ENCODE measurements around the gene ACSS1.

Gene ACSS1

DNA sequence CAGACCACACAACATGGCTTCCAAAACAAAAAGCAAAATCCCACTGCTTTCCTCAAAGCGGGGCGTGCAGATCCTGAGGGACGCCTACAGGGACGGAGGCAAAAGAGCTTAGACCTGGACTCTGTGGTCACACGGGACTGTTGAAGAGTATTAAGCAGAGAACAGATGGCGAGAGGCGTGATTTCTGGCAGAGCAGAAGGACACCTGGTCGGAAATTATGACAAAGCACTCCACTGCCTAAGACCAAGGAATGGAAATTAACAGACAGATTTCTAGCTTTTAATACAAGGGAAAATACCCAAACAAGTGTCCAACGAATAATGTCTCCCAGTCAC, 93.5 kb downstream of the ACSS1 start:
- no peak for TF ChIP-seq GABPA (IDR thresholded peaks at IDR 0.05; ENCODE audit: low read depth)
- TF ChIP-seq, protein P1, sequence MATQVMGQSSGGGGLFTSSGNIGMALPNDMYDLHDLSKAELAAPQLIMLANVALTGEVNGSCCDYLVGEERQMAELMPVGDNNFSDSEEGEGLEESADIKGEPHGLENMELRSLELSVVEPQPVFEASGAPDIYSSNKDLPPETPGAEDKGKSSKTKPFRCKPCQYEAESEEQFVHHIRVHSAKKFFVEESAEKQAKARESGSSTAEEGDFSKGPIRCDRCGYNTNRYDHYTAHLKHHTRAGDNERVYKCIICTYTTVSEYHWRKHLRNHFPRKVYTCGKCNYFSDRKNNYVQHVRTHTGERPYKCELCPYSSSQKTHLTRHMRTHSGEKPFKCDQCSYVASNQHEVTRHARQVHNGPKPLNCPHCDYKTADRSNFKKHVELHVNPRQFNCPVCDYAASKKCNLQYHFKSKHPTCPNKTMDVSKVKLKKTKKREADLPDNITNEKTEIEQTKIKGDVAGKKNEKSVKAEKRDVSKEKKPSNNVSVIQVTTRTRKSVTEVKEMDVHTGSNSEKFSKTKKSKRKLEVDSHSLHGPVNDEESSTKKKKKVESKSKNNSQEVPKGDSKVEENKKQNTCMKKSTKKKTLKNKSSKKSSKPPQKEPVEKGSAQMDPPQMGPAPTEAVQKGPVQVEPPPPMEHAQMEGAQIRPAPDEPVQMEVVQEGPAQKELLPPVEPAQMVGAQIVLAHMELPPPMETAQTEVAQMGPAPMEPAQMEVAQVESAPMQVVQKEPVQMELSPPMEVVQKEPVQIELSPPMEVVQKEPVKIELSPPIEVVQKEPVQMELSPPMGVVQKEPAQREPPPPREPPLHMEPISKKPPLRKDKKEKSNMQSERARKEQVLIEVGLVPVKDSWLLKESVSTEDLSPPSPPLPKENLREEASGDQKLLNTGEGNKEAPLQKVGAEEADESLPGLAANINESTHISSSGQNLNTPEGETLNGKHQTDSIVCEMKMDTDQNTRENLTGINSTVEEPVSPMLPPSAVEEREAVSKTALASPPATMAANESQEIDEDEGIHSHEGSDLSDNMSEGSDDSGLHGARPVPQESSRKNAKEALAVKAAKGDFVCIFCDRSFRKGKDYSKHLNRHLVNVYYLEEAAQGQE (IDR thresholded peaks at IDR 0.05; ENCODE audit: insufficient replicate concordance, low read depth) = no peak
- TF ChIP-seq, protein P2, sequence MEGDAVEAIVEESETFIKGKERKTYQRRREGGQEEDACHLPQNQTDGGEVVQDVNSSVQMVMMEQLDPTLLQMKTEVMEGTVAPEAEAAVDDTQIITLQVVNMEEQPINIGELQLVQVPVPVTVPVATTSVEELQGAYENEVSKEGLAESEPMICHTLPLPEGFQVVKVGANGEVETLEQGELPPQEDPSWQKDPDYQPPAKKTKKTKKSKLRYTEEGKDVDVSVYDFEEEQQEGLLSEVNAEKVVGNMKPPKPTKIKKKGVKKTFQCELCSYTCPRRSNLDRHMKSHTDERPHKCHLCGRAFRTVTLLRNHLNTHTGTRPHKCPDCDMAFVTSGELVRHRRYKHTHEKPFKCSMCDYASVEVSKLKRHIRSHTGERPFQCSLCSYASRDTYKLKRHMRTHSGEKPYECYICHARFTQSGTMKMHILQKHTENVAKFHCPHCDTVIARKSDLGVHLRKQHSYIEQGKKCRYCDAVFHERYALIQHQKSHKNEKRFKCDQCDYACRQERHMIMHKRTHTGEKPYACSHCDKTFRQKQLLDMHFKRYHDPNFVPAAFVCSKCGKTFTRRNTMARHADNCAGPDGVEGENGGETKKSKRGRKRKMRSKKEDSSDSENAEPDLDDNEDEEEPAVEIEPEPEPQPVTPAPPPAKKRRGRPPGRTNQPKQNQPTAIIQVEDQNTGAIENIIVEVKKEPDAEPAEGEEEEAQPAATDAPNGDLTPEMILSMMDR (IDR thresholded peaks at IDR 0.05; ENCODE audit: insufficient read depth, low read length) = no peak
- TF ChIP-seq SPI1 (IDR thresholded peaks at IDR 0.05; ENCODE audit: borderline replicate concordance, low read depth) = no peak
- TF ChIP-seq POLR2AphosphoS5 (IDR thresholded peaks at IDR 0.05; ENCODE audit: low read depth) = no peak
- Histone ChIP-seq H3K4me3 (replicated peaks; ENCODE audit: insufficient read depth, low read length) (no peak overlapping the region), H3K27me3 (ENCODE audit: insufficient read depth, poor library complexity, severe bottlenecking) (no peaks in the 10 kb centered on the region), H3K27ac (replicated peaks) (no peak overlapping the region)
- no peak for DNase-seq (ENCODE audit: low read depth in 1 of 2, low spot score in 1 of 2)

DNA sequence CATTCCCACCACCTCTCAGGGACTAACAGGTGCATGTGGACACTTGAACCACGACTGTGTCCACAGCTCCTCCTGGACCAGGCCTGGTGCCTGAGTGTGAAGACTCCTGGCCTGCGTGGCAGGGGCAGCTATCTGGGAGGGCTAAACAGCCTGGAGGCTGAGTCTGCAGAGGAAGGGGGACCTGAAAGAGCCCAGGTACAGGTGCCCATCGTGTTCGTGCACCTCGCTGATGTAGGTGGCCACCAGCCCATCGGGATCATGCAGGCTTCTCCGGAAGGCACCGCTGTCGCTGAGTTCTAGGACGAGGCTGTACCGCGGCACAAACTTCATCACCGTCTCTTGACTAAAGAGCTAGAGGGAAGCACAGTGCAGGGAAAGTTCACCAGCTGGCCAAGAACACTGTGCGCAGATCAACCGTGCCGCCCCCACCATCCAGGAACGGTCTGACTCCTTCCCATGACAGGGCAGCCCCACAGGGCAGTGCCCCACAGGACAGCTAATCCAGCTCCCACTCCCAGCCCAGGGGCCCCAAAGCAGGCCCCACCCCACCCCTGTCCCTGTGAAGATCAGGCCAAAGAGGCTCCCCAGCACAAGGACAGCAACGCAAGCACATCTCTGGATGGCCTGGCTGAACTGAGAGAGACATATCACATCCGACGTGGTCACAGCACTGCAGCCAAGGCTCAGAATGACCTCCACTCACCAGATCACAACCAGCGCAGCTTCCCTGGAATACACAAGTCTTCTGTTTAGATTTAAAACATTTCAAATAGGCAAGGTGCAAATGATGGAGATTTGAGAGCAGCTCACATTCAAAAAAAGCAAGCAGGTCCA, 94.0 kb downstream of the ACSS1 start:
- DNase-seq (ENCODE audit: low read depth in 1 of 2, low spot score in 1 of 2) = no peak
- H3K4me3 ChIP-seq (replicated peaks; ENCODE audit: insufficient read depth, low read length) = no peak overlapping the region
- no peak overlapping the region for H3K27ac ChIP-seq (replicated peaks)
- TF ChIP-seq POLR2AphosphoS5 (IDR thresholded peaks at IDR 0.05; ENCODE audit: low read depth) (no peak; the same call in 1 of the 2 replicates), SPI1 (IDR thresholded peaks at IDR 0.05; ENCODE audit: borderline replicate concordance, low read depth) (no peak)
- TF ChIP-seq, protein P1 (IDR thresholded peaks at IDR 0.05; ENCODE audit: insufficient replicate concordance, low read depth) = no peak
- TF ChIP-seq, protein P2 (IDR thresholded peaks at IDR 0.05; ENCODE audit: insufficient read depth, low read length) = no peak
- no peaks in the 10 kb centered on the region for H3K27me3 ChIP-seq (ENCODE audit: insufficient read depth, poor library complexity, severe bottlenecking)

DNA sequence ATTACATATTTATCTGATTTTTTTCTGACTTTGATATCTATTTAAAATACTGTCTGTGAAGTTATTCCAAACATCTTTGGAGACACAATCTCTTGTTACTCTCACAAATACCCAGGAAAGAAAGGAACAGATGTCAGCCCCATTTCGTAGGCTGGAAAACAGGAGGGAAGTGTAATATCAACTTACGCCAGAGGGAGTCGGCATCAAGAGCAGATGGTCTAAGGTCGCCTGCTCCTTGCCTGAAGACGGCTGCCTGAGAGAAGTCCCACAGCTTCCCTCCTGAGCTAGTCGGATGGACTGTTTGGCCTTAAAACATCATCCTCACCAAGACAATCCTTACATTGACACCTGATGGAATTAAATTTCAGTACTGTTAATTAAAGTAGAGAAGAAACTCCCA, 95.4 kb downstream of the ACSS1 start:
- Histone ChIP-seq H3K4me3 (replicated peaks; ENCODE audit: insufficient read depth, low read length) (no peak overlapping the region), H3K27ac (replicated peaks) (0 out of 2 replicates have a peak overlapping the region, but pooled peaks have one; percentile 9), H3K27me3 (ENCODE audit: insufficient read depth, poor library complexity, severe bottlenecking) (no peaks in the 10 kb centered on the region)
- TF ChIP-seq, protein P1 (IDR thresholded peaks at IDR 0.05; ENCODE audit: insufficient replicate concordance, low read depth) = no peak
- TF ChIP-seq SPI1 (IDR thresholded peaks at IDR 0.05; ENCODE audit: borderline replicate concordance, low read depth) = peak; percentile 40; the same call in 1 of the 2 replicates
- DNase-seq (ENCODE audit: low read depth in 1 of 2, low spot score in 1 of 2) = peak in 1 of 2 experiments; percentile 39
